HAP-1 (cell line): ENCODE data around the gene DNASE1L3.

Experiments used
- DNase-seq, 2 experiments: peaks; one replicate each; pipeline ENCODE4 v3.0.0-alpha.2; 2016 to 2020; ENCODE audit warnings: low spot score in 2 of 2
- H3K27me3 ChIP-seq: fragments of 250-450 bp; sonication (Bioruptor Pico); 2 replicates; pipeline ENCODE4 v1.5.1; 2020; ENCODE audit warnings: low read depth, mild to moderate bottlenecking, moderate library complexity
- H3K36me3 ChIP-seq: fragments of 250-450 bp; sonication (Bioruptor Pico); replicated peaks from 2 replicates; pipeline ENCODE4 v1.5.1; 2020; ENCODE audit warnings: mild to moderate bottlenecking
- H3K4me1 ChIP-seq: fragments of 250-450 bp; sonication (Bioruptor Pico); 2 replicates; pipeline ENCODE4 v1.5.1; 2020; ENCODE audit warnings: mild to moderate bottlenecking
- H3K4me3 ChIP-seq: fragments of 250-450 bp; sonication (Bioruptor Pico); 2 replicates; pipeline ENCODE4 v1.5.1; 2020; ENCODE audit warnings: mild to moderate bottlenecking, moderate library complexity
- H3K9me3 ChIP-seq: fragments of 250-450 bp; sonication (Bioruptor Pico); 2 replicates; pipeline ENCODE4 v1.5.1; 2020; ENCODE audit warnings: mild to moderate bottlenecking, moderate library complexity
- in situ Hi-C: fragments of 300-500 bp; cut with MboI; formaldehyde crosslinking; loops from 3 replicates; pipeline ENCODE4 v1.14.3; 2020; ENCODE audit warnings: low sequenced_read_pairs, inconsistent platforms, mixed read lengths

DNASE1L3 gene

DNA sequence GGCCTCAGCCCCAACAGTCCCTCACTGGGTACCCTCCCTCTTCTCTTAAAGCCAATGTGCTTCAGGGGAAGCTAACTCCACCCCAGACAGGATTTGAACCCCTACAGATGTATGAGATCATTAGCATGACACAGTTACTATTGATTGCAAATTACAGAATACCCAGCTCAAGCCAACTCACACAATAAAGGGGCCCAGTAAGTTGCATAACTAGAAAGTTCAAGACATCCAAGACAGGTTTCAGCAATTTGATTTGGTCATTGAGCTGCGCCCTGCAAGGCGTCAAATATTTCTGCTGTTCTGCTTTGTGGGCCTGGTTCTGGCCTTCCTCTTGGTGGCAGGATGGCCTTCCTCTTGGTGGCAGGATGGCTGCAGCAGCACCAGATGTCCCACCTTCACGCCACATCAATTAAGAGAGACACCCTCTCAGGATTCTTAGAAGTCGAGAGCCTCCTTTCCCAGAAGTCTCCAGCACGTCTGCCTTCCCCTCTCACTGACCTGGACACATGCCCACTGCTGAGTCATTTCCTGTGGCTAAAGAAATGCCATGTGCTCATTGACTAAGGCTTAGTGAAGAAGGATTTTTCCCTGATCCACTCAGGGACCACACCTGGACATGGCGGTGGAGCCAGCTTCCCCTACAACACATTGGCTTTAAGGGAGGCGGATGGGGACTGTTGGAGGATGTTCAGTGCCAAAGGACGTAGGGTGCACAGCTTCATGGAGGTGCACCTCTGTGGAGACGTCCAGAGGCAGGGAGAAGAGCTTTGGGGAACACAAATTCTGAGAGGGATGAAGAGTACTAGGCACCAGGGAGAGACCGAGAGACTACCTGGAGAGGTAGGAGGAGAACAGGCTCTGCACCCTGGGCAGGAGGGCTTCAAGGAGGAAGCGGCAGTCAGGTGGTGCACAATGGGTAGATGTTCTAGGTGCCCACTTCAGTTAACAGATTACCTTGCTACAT is 49.1 kb downstream of the DNASE1L3 start:
- Histone ChIP-seq H3K4me1 (no peaks in the 10 kb centered on the region), H3K9me3 (no peaks in the 10 kb centered on the region), H3K4me3 (no peak overlapping the region), H3K36me3 (peaks cover 4% of the 10 kb centered on the region), H3K27me3 (no peaks in the 10 kb centered on the region)
- DNase-seq: no peak
- in situ Hi-C loops: no loop called here

DNA sequence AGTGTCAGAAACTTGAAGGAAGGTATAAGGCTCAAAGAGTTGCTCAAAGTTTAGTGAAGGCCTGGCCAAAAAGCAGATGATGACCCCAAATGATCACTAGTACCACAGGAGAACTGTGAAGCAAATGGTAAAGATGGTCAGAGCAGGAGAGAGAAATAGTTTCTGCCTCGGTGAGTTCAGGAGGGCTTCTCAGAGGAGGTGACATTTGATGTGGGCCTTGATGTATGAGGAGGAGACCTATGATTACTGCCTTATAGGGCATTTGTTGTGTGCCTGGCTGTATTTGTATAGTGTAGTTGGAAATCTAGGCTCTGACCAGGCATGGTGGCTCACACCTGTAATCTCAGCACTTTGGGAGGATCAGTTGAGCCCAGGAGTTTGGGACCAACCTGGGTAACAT is 50.4 kb downstream of the DNASE1L3 start:
- H3K36me3 ChIP-seq: peaks cover 9% of the 10 kb centered on the region
- no peak for DNase-seq
- H3K4me3 ChIP-seq: no peak overlapping the region
- in situ Hi-C loops: no loop called here
- H3K4me1 ChIP-seq: no peaks in the 10 kb centered on the region
- H3K27me3 ChIP-seq: no peaks in the 10 kb centered on the region
- no peaks in the 10 kb centered on the region for H3K9me3 ChIP-seq

DNA sequence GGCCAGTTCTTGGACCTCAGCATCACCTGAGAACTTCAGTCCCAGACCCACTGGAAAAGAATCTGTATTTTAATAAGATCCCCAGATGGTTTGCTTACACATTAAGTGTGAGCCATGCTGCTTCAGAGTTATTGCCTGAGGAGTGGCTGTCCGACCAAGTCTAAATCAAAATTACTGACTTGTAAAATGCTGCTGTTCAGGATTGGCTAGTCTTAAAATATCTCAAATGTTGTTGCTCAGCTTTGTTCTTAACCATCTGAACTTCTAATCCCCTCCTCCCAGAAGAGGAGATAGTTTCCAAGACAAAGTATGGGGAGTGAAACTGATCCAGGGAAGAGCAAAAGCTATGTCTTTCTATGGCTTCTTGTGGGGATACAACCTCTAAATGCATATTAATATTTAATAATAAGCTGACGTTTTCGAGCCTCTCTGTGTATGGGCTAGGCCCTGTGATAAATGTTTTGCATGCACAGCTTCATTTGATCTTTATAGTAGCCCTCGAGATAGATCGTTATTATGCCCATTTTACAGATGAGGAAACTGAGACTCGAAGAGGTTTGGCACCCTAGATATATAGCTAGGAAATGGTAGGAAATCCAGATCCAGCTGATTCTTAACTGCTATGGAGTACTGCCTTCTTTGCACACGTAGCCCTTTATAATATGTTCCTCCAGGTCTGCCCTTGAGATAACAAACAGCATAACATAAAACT is 52.2 kb downstream of the DNASE1L3 start:
- DNase-seq: no peak
- Histone ChIP-seq H3K36me3 (peaks cover 9% of the 10 kb centered on the region), H3K9me3 (no peaks in the 10 kb centered on the region), H3K27me3 (no peaks in the 10 kb centered on the region), H3K4me1 (no peaks in the 10 kb centered on the region), H3K4me3 (no peak overlapping the region)
- in situ Hi-C loops: no loop called here

DNA sequence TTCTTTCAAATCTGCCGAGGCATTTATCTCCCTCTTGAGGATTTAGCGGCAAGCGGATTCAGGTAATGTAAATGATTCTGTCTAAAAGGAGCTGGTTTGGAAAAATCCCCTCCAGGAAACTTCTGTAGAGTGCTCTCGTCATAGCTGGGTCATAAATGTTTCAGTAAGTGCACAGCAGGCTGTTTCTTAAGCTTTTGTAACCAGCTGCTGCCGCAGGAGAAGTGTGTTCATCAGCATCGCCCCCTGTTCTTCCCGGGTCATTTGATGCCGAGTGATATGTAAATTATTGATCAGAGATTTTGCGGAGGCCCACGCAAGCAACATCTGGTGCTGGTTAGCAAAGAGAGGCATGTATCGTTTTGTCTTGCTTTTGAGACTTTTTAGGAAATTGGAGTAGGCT is 53.1 kb downstream of the DNASE1L3 start:
- no peak overlapping the region for H3K4me3 ChIP-seq
- H3K4me1 ChIP-seq: no peaks in the 10 kb centered on the region
- in situ Hi-C loops: no loop called here
- H3K9me3 ChIP-seq: no peaks in the 10 kb centered on the region
- H3K27me3 ChIP-seq: no peaks in the 10 kb centered on the region
- no peak for DNase-seq
- H3K36me3 ChIP-seq: peaks cover 9% of the 10 kb centered on the region

DNA sequence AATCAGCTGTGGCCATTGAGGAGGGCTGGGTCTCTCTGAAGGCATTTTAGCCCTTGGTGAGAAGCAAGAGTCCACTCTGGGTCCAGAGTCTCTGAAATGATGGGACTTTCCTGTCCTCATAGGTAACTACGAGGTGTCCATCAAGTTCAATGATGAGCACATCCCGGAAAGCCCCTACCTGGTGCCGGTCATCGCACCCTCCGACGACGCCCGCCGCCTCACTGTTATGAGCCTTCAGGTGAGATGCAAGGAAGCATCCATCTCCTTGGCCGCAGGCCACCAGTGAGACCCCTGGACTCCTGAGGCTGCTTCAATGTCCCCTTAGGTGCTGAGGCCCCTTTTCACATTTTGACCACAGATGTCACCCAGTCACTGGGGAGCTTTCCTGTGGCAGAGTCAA is 54.9 kb downstream of the DNASE1L3 start:
- in situ Hi-C loops: no loop called here
- no peaks in the 10 kb centered on the region for H3K4me1 ChIP-seq
- H3K27me3 ChIP-seq: no peaks in the 10 kb centered on the region
- H3K4me3 ChIP-seq: no peak overlapping the region
- DNase-seq: no peak
- H3K9me3 ChIP-seq: no peaks in the 10 kb centered on the region
- H3K36me3 ChIP-seq: peaks cover 4% of the 10 kb centered on the region

DNA sequence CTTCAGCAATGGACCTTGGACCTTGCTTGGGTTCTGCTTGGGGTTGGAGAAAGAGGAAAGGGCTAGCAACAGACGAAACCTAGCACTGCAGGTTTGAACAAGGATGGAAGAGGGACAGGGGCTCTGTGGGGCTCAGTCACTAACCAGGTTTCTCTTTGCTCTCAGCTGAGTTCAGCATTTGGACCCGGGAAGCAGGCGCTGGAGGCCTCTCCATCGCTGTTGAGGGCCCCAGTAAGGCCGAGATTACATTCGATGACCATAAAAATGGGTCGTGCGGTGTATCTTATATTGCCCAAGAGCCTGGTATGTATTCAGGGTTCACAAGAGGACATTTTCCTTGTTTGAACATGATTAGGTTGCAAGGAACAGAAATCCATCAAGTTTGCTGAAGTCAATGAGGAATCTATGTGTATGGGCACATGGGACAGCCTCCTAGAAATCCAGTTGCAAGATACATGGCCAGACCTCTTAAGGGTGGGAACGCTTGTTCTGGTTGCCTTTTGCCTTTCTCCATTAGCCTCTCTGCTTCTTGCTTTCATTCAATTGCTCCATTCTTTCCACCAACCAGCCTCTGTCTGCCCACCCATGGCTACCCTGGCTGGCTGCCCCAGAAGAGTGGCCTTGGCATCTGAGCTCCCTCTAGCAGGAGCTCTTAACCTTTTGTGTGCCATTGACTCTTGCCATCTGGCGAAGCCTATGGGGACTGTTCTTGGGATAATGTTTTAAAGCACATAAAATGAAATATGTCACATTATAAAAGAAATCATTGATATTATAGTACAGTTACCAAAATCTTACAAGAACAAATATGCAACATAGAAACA is 55.9 kb downstream of the DNASE1L3 start:
- DNase-seq: no peak
- in situ Hi-C loops: no loop called here
- H3K4me3 ChIP-seq: no peak overlapping the region
- H3K9me3 ChIP-seq: no peaks in the 10 kb centered on the region
- H3K36me3 ChIP-seq: peaks cover 4% of the 10 kb centered on the region
- H3K4me1 ChIP-seq: no peaks in the 10 kb centered on the region
- H3K27me3 ChIP-seq: no peaks in the 10 kb centered on the region

DNA sequence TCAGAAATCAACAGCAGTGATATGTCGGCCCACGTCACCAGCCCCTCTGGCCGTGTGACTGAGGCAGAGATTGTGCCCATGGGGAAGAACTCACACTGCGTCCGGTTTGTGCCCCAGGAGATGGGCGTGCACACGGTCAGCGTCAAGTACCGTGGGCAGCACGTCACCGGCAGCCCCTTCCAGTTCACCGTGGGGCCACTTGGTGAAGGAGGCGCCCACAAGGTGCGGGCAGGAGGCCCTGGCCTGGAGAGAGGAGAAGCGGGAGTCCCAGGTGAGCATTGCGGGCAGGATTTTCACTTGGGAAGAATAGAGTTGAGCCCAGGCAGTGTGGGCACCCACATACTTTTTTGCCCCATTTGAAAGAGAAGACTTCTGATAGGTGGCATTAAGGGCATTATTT is 57.4 kb downstream of the DNASE1L3 start:
- no peaks in the 10 kb centered on the region for H3K4me1 ChIP-seq
- in situ Hi-C loops: no loop called here
- H3K9me3 ChIP-seq: no peaks in the 10 kb centered on the region
- H3K27me3 ChIP-seq: no peaks in the 10 kb centered on the region
- peaks cover 6% of the 10 kb centered on the region for H3K36me3 ChIP-seq
- H3K4me3 ChIP-seq: no peak overlapping the region
- DNase-seq: no peak

DNA sequence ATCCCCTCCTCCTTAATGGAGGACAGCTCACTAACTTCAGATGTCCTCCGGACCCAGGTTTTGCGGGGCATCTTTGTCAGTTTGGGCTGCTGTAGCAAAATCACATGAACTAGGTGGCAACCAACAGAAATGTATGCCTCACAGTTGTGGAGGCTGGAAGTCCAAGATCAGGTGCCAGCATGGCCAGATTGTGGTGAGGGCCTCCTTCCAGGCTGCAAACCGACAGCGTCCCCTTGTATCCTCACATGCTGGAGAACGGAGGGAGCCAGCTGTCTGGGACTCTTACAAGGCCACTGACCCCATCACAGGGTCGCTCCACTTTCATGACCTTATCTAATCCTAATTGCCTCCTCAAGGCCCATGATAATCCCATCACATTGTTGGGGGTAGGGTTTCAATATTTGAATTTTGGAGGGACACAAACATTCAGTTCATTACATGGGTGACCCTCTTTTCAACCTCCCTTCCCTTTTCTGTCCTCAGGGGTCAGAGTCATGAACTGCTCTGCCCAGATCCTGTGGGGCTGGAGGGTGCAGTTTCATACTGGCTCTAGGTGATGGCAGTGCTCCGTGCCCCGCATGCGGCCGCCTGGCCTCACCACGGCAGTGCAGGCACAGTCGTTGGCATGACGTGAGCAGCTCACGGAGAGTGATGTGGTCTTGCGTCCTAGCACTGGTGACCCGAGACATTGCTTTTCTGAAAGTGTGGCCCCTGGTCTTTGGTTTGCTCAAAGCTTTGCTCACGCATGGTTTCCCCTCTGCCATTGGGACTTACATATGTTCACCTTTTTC is 58.4 kb downstream of the DNASE1L3 start:
- Histone ChIP-seq H3K9me3 (no peaks in the 10 kb centered on the region), H3K36me3 (peaks cover 16% of the 10 kb centered on the region), H3K27me3 (no peaks in the 10 kb centered on the region), H3K4me3 (no peak overlapping the region), H3K4me1 (no peaks in the 10 kb centered on the region)
- in situ Hi-C loops: no loop called here
- DNase-seq: no peak

DNA sequence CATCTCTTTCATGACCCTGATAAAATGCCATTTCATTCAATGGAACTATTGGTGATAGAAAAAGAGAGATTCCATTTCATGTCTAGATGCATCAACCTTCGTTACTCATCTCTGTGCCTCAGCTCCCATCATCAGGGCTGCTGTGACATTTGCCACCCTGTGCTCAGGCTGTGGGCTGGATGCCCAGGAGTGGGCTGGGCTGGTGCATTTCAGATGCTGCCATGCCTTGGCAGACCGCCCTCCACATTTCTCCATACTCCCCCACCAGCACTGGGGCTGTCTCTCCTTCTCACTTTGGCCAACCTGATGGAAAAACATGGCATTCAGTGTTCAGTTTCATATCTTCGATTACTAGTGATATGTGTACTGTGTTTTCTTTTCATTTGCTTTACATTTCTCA is 59.1 kb downstream of the DNASE1L3 start:
- in situ Hi-C loops: no loop called here
- Histone ChIP-seq H3K27me3 (no peaks in the 10 kb centered on the region), H3K9me3 (no peaks in the 10 kb centered on the region), H3K4me3 (no peak overlapping the region), H3K4me1 (no peaks in the 10 kb centered on the region), H3K36me3 (peaks cover 18% of the 10 kb centered on the region)
- no peak for DNase-seq

DNA sequence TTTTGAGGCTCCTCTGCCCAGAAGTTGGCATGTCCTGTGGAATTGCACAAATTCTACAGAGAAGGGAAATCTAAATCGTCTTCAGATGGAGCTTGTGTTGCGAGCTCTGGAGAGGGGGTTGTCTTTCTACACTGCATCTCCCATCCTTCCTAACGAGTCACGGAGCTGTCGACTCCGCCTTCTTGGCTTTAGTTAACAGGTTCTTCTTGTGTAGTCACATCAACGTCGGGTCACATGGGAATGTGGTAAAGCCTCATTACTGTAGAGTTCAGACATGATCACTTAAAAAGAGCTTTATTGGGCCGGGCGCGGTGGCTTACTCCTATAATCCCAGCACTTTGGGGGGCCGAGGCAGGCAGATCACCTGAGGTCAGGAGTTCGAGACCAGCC is 60.0 kb downstream of the DNASE1L3 start:
- in situ Hi-C loops: no loop called here
- Histone ChIP-seq H3K27me3 (no peaks in the 10 kb centered on the region), H3K9me3 (no peaks in the 10 kb centered on the region), H3K4me3 (no peak overlapping the region), H3K36me3 (peaks cover 14% of the 10 kb centered on the region), H3K4me1 (no peaks in the 10 kb centered on the region)
- DNase-seq: no peak

DNA sequence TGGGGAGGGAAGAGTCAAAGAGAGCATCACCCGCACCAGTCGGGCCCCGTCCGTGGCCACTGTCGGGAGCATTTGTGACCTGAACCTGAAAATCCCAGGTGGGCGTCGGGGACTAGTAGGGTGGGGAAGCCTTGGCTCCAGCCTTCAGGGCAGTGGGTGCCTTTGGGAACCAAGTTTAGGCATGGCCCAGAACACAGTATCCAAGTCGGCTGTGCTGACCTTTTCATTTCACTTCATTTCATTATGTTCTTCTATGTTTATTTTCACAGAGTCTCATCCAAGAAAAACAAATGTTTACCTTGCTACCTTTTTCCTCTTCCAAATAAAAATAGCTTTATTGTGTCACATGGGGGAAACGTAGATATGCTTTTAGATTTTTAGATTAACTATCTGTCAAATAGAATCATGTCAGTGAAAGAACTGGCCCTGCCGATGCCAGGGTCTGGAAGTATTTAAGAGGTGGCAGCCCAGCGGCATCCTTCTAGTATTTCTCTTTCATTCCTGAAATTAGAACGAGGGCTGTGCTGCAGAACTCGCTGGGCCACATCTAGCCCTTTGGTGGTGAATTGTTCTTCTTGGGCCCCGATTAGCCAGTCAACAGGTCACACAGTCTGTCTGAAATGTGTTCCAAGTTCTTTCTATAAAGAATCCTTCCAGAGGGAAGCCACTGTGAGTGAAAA is 60.5 kb downstream of the DNASE1L3 start:
- no peaks in the 10 kb centered on the region for H3K27me3 ChIP-seq
- in situ Hi-C loops: no loop called here
- peaks cover 14% of the 10 kb centered on the region for H3K36me3 ChIP-seq
- H3K9me3 ChIP-seq: no peaks in the 10 kb centered on the region
- DNase-seq: no peak
- no peaks in the 10 kb centered on the region for H3K4me1 ChIP-seq
- no peak overlapping the region for H3K4me3 ChIP-seq

DNA sequence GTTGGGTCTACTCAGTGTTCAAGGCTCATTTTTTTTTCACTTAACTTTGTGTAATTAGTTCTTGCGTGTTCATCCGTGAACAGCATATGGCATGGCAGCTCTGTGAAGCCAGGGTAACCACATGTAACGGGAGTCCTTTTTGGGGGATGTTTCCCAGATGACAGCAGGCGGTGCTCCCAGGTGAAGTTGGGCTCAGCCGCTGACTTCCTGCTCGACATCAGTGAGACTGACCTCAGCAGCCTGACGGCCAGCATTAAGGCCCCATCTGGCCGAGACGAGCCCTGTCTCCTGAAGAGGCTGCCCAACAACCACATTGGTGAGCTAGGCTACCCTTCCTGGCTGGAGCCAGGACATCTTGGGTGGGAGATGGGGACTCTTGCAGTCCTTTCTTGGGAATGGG is 62.7 kb downstream of the DNASE1L3 start:
- H3K4me1 ChIP-seq: no peaks in the 10 kb centered on the region; the same call in 1 of the 2 replicates
- H3K27me3 ChIP-seq: no peaks in the 10 kb centered on the region
- no peak for DNase-seq
- H3K9me3 ChIP-seq: no peaks in the 10 kb centered on the region
- H3K36me3 ChIP-seq: peaks cover 14% of the 10 kb centered on the region
- H3K4me3 ChIP-seq: no peak overlapping the region
- in situ Hi-C loops: no loop called here
